NCI-H2196 (cell line): ENCODE measurements around the gene BOD1L2.

Source experiments
- DNase-seq: peaks from one replicate; lab custom pipeline; 2025; ENCODE audit not compliant: unreplicated experiment; lab: John Stamatoyannopoulos, UW

The BOD1L2 gene

DNA sequence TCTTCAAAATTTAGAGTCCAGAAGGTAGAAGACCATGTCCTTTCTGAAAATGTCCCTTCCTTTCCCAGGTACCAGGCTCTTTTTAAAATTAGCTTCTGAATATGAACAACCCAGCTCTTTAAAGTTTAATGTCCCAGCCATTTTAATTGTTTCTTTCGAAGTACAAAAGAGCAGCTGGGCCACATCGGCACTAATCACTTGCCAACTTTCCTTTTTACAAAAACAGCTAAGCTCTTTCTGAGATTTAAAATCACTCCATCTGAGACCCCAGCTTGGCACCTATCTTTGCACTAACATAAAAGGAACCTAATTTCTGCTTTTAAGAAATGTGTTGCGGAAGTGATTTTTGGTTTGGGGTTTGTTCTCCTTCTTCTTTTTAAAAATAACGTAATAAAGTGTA is 2.6 kb downstream of the BOD1L2 start:
- DNase-seq = no peak

DNA sequence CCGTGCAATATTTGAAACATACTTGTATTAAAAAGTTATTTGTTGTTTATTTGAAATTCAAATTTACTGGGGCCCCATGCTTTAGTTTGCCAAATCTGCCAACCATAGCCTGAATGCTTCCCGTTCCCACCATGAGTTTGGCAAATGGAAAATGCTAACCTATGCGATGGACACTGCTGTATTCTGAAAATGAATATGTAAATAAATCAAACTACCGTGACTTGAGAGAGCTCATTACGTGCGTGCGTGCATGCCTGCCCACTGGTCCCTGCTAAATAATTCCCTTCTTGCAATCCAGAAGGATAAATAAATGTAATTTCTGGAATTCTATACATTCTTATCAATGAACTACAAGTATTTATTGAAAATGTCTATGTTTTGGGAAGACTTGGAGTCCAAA is 3.2 kb downstream of the BOD1L2 start:
- no peak for DNase-seq

DNA sequence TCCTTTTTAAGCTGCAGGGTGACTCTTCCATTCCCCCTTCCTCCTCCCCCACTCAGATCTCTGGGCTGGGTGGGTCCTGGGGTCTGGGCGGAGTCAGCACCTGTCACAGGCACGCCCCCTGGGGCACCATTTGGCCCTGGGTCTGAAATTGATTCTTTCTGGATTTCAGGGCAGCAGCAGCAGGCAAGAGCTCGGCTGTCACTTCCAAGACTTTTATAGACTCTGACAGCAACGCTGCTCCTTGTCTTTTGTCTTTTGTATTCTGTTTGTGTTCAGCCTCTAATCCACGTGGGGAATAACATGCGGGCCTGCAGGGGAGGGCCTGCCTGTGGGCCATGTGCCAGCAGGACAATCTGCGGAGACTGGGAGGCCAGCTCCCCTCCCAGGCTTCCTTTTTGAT is 3.9 kb downstream of the BOD1L2 start:
- DNase-seq = no peak

DNA sequence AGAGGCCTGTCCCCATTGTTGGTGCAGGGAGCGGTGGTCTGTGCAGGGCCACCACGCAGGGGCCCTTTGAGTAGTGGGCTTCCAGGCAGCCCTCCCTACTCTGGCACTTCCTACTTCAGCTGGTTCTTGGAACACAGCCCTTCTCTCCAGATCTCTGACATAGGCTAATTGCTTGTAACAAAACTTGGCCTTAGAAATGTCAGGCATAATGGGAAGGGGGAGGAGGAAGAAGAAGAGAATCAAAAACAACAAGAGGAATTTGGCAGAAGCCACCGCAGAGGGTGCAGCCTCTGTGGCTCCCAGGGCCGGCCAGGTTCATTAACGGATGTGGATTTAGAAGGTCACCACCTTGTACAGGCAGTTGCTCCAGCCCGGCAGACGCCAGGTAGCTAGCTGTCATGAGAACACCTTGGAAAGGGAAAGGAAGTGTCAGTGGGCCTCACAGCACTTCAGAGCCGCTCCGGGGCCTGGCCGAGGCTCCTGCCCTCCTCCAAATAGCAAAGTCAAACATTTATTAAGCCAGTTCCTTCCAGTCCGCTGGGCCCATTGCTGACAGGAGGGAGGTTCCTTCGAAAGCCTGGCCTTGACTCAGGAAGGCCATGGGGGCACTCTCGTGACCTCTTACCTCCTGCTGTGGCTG is 7.4 kb downstream of the BOD1L2 start:
- DNase-seq = no peak

DNA sequence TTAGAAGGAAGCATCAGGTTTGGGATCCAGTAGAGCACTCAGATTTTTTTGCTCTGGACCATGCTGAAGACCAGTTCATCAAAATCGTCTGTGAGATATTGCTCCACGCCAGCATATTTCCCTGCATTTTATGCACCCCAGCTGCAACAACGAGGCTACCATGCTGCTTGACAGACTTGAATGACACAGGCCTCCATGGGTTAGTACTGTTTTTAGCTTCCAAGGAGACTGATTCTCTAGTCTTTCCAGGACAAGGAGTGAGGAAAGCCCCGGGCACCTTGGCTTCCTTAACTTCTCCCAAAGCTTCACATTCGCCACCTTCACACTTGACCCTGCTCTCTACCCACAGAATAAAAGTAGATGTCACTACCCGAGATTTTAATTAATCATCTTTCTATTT is 17.5 kb downstream of the BOD1L2 start:
- DNase-seq = no peak

DNA sequence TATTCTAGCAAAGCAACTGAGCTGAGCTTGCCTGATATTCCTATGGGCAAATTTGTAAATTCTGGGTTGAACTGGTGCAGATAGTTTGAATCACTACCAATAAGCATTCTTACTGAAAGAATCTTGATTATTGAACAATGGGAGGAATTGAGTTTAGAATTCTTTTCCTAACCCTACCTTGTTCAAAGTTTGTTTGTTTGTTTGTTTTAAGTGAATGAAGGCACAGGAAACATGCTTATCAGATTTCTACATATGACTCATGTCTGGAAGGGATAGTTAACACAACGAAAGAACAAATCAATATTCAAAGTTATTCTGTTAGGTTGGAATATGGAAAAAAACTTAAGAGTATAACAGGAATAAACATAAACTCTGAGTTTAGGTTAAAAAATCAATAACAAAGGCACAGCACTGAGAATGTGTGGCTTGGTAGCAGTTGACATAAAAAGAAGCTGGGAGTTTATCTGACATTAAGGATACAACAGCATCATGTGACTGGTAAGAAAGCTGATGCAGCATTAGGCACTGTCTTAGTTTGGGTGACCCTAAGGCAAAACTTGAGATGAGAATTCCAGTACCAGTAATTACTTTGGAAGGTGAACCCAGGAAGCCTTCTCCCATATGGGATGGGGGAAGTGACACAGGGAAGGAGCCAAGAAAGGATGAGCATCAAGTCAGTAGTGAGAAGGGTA is 20.9 kb downstream of the BOD1L2 start:
- no peak for DNase-seq

DNA sequence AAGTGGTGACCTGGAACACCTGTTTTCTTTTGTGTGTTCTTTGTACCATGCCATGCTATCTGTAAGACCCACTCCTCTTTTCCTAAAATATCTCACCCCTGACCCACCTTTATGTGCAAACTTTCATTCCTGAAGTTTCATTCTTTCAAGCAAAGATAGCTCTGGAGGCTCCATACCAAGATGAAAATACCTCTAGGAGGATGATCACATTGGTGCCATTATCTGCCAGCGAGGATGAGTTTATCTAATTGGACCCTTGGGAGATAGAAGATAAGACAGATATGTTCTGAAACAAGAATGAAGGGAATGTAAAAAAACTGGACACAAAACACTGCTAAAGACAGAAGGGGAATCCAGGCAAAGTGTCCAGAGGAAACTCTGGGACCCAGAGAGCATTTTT is 24.1 kb downstream of the BOD1L2 start:
- DNase-seq = no peak

DNA sequence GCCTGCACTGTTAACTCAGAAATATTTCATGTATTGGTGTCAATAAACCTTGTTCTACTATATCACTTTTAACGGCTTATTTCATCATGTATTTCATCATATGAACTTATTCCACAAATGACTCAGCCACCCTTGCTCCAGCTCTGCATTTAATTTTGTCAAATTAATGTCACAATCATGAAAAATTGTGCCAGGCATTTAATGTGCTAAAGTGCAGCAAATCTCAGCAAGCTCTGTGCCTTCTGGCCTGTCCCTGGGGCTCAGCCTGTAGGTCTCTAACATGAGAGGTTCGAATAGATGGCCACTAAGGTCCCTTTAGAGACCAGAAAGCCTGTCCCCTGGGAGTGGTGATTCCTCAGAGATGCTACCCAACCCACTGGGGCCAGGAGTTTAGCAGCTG is 28.6 kb downstream of the BOD1L2 start:
- DNase-seq = no peak

DNA sequence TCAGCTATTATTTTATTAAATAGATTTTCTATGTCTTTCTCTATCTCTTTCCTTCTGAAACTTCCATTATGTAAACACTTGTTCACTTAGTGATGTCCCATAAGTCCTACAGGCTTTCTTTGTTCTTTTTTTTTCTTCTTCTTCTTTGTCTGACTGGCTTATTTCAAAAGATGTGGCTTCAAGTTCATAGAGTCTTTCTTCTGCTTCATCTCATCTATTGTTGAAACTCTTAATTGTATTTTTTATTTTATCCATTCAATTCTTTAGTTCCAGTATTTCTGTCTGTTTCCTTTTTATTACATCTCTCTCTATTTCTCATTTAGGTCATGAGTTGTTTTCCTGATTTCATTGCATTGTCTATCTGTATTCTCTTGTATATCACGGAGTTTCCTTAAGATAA is 38.5 kb downstream of the BOD1L2 start:
- DNase-seq = no peak

DNA sequence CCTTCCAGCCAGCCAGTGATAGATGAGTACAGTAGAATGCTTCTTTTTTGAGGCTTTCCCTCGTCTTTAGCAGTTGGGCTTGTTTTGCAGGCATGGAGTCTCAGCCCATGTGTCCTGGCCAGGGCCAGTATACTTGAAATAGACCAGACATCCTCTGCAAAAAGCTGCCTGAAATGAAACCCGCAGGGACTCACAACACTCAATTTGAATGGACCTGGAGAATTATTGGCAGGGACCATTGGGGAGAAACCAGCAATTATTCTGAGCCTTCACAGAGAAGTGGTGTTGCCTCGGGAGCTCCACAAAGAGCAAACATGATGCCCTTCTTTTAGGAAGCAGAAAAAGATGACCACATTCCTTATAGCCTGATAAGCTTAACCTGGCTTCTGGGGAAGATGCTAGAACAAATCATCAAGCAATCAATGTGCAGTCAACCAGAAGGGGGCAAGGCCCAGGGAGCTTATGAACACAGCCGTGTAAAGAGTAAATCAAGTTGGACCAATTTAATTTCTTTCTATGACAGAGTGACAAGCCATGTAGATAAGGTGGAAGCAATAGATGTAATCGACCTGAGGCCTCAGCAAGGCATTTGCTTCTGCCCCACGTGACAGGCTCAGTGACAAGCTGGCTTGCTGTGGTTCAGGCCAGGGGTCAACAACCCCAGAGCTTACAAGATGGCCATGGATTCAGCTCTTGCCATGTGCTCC is 42.1 kb downstream of the BOD1L2 start:
- no peak for DNase-seq

DNA sequence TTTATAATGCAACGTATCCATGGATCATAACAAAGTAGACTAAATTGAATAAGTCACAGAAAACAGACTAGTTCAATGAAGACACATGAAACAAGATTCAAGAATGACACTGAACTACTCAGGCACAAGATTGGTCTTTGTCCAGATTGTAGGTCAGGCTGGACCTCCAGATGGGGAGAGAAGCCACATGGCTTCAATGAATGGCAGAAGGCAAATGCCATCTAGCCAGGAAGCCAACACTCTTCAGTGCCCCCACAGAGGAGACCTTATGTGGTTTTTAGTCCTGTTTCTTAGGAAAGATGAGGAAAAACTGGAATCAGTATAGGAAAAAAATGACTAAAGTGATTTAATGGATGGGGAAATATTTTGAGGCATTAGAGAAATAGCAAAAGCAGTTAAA is 43.1 kb downstream of the BOD1L2 start:
- DNase-seq = no peak

DNA sequence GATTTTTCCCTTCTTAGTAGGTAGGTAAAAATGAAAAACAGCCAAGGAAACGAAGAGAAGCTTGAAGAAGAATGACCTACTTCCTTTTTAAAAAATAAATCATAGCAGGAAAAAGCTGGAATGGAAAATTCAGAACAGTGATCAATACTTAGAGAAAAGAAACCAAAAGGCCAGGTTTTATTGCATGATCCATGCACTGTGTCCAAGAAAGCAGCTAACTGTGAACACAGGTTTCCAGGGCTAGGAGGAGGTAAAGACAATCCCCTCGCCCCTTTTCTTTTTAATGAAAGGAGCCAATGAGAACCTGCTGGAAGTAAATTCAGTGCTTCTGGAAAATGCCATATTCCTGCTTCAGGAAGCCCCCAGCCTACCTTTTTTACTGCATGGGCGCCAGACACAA is 47.2 kb downstream of the BOD1L2 start:
- DNase-seq = no peak

DNA sequence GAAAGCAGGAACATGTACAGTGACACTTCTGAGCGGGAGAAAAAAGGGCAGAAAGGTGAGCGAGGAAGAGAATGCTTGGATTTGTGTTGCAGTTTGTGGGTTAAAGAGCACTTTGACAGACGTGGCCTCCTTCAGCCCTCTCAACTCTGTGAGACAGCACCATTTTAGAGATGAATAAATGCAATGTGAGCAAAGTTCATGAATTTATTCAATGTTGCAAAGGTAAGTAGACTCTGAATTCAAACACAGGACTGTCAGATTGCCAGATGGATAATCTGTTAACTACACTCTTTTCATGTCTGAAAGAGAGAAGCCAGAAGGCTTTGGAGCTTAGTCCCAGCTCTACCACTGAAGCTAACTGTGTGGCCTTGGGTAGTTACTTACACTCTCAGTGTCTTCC is 47.7 kb downstream of the BOD1L2 start:
- DNase-seq = no peak

DNA sequence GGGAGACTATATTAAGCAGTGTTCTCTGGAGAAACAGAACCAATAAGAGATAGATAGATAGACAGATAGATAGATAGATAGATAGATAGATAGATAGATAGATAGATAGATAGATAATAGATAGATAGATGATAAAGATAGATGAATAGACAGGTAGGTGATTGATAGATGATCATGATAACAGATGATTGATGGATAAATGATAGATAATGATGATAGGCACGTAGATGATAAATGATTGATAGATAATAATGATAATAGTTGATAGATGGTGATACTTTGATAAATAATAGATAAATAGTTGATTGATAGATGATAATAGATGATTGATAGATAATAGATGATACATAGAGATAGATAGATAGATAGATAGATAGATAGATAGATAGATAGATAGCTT is 48.5 kb downstream of the BOD1L2 start:
- no peak for DNase-seq

DNA sequence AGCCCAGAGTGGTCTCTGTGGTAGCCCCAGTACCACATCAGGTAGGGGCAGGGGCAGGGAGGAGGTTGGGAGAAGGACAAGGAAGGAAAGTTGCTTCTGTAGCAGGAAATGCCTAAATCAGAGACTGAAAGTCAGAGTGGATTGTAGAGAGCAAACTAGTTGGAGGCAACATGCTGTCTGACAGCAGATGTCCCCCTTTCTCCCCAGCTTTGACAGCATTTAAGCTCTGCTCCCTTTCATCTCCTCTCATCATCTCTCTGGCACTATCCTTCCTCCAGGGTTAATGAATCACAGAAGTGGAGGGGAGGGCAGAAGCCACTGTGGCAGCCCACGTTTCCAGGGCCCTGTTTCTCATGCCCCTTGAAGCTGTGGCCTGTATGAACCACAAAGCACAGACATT is 50.4 kb downstream of the BOD1L2 start:
- no peak for DNase-seq

DNA sequence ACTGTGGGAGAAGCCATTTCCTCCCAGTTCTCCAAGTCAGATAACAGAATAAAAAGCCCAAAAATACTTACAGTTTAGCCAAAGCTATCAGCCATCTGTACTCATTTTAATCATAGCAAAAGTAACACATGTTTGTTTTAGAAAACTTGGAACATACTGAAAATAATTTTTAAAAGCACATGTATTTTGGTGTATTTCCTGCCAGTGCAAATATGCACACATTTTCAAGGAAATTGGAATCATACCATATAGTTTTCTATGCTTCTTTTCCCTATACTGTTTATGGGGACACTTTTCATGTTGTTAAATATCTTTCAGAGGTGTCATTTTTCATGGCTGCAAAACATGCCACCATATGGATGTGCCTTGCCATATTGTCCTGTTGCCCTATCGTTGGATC is 51.2 kb downstream of the BOD1L2 start:
- no peak for DNase-seq
